ENCODE results near the gene UBN2.
"Not testable (repeated sequence)": the region's sequence is repeated elsewhere in the genome, so short reads cannot be mapped to it uniquely, and the experiment has no call there.

Gene UBN2

DNA sequence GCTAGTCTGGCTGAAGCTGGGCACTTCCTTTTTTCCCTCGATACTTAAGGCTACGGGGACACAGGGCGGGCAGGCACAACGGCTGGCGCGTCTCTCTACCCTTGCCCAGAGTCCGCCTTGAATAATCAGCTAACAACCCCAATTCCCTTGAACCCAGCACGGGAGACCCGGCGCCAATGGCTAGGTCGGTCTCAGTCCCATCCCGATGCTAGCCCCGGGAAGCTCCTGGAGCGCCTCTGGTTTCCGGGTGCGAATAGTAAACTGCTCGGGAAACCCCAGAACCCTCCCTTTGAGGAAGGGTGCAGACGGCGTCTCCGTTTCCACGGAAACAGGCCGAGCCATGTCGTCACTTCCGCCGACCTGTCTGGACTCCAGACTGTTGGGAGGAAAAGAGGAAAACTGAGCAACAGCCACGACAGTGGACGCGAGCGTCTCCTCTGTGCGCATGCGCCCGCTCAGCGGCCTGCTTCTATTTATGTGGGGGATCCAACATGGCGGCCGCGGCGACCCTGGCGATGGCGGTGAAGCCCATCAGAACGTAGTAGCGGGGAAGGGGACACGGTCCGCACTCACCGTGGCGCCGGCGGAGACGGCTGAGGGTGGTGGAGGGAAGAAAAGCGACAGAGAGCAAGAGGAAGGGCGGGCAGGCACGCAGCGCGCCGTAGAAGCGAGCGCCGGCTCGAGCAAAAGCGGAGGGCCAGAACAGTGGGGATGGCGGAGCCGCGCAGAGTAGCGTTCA is at the start of gene UBN2:
Gene UBN2 (plus strand): TSS at position 464 of the 739 bp plus-strand sequence. CDS start 248 bp downstream, at position 712.
- DNase-seq, result peak; percentile 96

DNA sequence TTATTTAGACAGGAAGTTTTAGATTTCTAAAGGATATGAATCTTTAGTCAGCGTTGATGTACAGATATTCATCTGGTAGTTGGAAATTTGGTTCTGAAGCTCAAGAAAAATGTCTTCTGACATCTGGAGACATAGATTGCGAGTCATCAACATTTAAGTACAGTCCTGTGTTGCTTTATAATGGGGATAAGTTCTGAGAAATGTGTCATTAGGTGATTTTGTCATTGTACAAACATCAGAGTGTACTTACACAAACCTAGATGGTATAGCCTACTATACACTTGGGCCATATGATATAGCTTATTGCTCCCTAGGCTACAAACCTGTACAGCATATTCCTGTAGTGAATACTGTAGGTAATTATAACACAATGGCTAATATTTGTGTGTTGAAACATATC is 49.6 kb upstream of the UBN2 start:
- DNase-seq, result no peak

DNA sequence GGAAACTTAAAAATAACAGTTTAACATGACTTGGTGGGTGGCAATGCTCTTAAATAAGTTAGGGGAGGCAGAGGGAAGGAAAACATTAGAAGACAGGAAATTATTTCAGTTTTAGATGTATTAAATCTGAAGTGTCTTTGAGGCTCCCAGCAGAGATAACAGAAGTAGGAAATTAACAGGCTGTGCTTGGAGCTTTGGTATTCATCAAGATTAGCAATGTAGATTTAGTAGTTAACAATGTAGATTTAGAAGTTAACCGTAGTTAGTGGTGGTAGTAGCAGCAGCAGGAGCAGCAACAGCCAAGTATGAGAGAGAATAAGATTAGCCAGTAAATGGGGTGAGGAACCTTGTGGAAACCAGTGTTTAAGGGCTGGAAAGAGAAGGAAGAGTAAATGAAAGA is 48.7 kb upstream of the UBN2 start:
- DNase-seq, result no peak

DNA sequence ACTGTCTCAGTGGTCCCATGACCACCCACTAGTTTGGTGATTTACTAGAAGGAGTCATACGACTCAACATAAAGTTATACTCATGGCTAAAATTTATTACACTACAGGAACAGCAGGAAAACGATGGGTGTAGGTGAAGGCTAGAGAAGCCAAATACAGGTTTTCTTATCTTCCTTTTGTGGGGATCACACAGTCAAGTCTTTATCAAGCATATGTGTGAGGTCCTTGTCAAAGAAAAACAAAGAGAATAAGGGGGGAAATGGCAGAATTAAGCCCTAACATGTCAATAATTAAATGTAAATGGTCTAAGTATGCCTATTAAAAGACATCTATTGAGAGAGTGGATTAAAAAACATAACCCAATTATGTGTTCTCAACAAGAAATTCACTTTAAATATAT is 47.8 kb upstream of the UBN2 start:
- no peak for DNase-seq

DNA sequence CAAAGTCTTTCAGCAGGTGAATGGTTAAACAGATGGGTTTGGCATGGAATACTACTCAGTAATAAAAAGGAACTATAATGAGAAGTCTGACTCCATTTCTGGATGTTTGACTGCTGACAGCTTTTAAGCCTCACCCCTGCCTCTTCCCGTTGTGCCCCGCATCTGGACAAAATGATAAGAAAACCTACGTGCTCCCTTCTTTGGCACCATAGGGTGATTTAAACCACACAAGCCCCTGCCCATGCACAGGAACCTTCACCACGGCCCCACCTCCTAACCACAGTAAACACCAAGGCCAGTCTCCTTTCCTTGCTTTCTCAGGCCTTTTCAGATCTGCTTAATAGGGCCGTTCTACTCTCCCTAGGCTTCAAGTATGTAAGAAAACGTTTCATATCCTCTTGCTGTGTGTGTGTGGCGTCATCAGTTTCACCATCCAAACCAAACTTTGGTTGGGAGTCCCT is 47.1 kb upstream of the UBN2 start:
- DNase-seq, result peak; percentile 39

DNA sequence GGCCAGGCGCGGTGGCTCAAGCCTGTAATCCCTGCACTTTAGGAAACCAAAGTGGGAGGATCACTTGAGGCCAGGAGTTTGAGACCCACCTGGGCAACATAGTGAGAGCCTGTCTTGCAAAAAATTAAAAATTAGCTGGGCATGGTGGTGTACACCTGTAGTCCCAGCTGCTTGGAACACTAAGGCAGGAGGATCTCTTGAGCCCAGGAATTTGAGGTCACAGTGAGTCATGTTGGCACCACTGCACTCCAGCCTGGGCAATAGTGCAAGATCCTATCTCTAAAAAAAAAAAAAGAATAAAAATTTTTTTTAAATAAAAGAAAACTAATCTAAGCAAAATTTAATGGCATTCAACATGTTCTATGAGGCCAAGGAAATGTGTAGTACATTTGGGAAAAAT is 44.9 kb upstream of the UBN2 start:
- DNase-seq, result no peak

DNA sequence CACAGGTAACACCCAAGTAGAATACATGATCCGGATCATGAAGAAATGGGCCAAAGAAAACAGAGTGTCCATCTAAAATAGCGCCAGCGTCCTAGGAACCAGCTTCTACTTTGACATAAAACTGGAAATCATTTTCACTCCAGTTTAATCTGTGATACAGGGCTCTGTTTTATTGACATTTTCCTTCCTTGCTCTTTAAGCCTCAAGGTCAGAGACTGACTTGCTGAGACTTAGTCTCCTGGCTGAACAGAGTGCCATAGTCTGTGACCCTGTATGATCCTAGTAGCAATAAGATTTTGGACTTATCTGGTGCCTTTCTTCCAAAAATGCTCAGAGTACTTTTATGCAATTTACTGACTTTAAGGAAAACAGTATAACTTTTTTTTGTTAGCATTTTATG is 41.7 kb upstream of the UBN2 start:
- no peak for DNase-seq

DNA sequence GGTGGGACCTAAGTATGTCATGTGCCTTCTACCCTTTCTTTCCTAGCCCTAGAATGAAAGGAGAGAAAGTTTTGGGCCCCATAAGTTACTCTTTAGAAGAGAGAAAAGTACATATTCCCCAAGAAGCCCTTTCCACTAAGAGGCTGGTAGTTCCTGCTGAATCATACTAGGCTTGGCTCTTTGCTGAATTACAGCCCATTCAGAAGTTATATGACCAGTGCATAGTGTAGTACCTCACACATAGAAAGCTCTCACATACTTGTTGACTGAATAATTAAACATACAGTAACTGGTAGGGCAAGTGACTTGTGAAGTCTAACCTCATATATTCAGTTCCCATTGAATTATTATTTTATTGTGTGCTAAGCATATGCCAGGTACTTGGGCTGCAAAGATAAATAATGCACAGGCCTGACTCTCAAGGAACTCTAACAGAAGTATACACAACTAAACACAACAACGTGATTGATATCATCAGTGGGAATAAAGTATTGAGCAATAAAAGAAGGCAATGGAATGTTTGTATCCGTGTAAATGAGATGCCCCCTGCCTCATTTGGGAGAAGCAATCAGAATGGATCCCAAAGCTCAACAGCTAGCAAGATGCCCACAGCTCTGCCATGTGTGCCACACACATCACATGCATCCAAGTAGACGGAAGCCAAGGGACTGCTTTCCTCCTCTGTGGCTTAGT is 38.9 kb upstream of the UBN2 start:
- no peak for DNase-seq

DNA sequence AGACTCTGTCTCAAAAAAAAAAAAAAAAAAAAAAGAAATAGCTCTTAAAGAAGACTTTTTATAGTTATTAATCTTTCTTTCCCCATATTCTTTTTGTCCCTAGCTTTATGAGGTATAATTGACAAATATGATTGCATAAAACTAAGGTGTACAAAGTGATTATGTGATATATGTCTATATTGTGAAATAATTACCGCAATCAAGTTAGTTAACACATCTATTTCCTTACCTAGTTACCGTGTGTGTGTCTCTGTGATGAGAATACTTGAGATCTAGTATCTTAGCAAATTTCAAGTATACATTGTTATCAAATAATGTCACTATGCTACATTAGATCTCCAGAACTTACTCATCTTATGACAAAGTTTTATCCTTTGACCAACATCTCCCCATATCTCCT is 30.7 kb upstream of the UBN2 start:
- no peak for DNase-seq

DNA sequence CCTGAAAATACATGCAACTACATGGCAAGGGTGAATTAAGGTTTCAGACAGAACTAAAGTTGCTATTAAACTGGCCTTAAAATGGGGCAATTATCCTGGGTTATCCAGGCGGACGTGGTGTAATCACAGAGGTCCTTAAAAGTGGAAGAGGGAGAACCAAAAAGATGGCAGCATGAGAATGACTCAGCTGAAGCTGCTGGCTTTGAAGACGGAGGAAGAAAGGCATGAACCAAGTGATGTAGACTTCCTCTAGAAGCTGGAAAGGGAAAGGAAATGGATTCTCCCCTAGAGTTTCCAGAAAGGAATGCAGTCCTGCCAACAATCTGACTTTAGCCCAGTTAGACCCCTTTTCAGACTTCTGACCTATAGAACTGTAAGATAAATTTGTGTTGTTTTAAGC is 27.0 kb upstream of the UBN2 start:
- DNase-seq, result no peak

DNA sequence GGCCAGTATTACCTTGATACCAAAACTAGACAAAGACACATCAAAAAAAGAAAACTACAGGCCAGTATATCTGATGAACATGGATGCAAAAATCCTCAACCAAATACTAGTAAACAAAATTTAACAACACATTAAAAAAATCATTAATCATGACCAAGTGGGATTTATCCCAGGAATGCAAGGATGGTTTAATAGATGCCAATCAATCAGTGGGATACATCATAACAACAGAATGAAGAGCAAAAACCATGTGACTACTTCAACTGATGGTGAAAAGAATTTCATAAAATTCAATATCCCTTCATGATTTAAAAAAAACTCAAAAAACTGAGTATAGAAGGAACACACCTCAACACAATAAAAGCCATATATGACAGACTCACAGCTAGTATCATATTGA is 25.2 kb upstream of the UBN2 start:
- DNase-seq, result no peak

DNA sequence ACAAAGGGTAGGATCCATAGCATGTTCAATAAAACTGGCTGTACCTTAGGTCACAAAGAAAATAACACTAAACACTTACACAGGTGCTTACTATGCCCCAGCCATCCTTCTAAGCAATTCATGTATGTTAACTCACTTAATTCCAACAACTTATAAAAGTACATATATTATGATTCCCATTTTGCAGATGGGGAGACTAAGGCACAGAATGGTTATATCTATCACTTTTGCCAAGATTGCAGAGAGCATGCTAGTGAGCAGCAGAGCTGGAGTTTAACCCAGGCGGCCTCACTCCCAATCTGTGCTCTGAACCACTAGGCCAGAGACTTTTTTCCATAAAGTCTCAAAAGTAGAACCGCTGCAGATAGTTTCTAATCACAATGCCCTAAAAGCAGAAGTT is 18.9 kb upstream of the UBN2 start:
- no peak for DNase-seq

DNA sequence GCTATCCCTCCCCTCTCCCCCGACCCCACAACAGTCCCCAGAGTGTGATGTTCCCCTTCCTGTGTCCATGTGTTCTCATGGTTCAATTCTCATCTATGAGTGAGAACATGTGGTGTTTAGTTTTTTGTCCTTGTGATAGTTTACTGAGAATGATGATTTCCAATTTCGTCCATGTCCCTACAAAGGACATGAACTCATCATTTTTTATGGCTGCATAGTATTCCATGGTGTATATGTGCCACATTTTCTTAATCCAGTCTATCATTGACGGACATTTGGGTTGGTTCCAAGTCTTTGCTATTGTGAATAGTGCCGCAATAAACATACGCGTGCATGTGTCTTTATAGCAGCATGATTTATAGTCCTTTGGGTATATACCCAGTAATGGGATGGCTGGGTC is 17.5 kb upstream of the UBN2 start:
- DNase-seq, result not testable (repeated sequence)

DNA sequence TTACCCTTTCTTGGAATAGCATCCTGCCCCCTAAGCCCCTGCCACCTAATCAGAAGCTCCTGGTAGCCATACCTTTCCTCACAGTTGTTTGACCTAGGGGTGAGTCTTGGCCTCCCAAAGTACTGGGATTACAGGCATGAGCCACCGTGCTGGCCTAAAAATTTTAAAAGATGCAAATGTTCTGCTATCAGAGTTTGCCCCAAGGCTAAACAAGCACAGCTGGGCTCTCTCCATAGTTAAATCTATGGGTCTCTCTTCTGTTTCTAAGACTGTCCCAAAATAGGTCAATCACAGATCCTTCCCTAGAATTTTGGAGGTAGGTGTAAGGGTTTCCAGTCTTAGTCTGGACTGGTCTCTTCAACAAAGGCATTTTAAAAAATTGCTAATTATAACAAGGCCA is 12.9 kb upstream of the UBN2 start:
- DNase-seq, result no peak

DNA sequence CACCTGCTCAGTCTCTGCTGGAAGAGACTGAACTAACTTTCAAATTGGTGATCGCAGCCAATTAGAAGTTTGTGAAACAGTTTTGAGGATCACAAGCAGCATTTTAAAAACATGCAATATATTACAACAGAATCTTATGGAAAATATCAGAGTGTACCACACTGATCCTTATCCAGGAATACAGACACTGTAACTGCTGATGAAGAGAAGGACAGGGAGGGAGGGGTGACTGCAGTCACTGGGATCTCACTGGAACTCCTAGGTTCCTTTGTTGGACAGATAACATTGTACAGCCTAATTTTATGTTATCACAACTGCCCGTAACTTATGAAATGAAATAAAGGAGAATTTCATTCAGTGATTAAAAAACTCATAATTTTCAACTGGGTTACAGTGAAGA is 6.8 kb upstream of the UBN2 start:
- no peak for DNase-seq

DNA sequence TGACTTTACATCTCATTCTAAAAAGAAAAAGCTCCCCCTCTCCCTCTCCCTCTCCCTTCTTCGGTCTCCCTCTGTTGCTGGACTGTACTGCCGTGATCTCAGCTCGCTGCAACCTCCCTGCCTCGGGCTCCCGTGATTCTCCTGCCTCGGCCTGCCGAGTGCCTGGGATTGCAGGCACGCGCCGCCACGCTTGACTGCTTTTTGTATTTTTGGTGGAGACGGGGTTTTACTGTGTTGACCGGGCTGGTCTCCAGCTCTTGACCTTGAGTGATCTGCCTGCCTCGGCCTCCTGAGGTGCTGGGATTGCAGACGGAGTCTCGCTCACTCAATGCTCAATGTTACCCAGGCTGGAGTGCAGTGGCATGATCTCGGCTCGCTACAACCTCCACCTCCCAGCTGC is 6.2 kb upstream of the UBN2 start:
- DNase-seq, result not testable (repeated sequence)

DNA sequence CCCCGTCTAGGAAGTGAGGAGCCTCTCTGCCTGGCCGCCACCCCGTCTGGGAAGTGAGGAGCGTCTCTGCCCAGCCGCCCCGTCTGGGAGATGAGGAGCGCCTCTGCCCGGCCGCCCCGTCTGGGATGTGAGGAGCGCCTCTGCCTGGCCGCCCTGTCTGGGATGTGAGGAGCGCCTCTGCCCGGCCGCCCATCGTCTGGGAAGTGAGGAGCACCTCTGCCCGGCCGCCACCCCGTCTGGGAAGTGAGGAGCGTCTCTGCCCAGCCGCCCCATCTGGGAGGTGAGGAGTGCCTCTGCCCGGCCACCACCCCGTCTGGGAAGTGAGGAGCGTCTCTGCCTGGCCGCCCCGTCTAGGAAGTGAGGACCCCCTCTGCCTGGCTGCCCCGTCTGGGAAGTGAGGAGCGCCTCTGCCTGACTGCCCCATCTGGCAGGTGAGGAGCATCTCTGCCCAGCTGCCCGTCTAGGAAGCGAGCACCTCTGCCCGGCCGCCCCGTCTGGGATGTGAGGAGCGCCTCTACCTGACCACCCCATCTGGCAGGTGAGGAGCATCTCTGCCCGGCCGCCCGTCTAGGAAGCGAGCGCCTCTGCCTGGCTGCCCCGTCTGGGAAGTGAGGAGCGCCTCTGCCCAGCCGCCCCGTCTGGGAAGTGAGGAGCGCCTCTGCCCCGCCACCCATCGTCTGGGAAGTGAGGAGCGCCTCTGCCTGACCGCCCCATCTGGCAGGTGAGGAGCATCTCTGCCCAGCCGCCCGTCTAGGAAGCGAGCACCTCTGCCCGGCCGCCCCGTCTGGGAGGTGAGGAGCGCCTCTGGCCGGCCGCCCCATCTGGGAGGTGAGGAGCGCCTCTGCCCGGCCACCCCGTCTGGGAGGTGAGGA is 5.5 kb upstream of the UBN2 start:
- DNase-seq, result not testable (repeated sequence)

DNA sequence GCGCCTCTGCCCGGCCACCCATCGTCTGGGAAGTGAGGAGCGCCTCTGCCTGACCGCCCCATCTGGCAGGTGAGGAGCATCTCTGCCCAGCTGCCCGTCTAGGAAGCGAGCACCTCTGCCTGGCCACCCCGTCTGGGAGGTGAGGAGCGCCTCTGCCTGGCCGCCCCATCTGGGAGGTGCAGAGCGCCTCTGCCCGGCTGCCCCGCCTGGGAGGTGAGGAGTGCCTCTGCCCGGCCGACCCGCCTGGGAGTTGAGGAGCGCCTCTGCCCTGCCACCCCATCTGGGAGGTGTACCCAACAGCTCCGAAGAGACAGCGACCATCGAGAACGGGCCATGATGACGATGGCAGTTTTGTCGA is 4.9 kb upstream of the UBN2 start:
- DNase-seq, result not testable (repeated sequence)

DNA sequence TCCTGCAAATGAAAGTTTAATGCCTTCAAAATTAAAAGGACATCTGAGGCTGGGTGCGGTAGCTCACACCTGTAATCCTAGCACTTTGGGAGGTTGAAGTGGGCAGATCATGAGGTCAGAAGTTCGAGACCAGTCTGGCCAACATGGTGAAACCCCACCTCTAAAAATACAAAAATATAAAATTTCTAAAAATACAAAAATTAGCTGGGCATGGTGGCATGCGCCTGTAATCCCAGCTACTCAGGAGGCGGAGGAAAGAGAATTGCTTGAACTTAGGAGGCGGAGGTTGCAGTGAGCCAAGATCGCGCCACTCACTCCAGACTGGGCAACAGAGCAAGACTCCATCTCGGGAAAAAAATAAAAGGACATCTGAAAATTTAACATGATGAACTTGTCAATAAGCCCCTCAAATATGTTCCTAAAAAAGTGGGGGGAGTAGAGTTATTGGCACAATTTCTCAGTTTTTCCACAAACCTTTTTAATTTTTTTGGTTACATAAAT is 4.0 kb upstream of the UBN2 start:
- not testable (repeated sequence) for DNase-seq

DNA sequence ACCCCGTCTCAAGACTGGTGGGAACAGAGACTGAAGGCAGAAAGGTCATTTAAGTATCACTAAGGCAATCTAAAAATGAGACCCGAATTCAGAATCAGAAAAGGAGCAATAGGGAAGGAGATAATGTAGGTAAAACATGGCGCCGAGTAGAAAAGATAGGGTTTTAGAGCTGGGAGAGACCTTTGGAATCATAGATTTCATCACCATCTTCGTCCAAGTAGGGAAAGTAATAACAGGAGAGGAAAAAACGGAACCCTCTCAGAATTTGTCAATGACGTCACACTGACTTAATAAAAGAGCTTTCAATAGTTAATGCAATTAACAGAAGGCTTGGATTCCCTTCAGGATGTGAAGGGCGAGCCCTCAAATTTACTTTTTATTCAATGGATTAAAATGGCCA is 1.0 kb upstream of the UBN2 start:
- no peak for DNase-seq

DNA sequence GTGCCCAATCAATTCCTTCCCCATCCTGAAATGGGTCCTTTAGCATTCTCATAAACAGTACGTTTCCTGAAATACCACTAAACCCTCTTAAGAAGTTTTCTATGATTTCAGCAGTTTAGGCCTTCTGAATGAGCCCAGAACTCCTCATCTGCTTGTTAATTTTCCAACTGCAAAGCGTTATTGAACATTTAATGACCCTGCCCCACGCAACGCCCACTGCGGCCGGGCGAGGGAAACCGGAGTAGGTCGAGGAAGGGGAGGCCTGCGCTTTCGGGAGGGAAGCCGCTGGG is 608 bp upstream of the UBN2 start:
- no peak for DNase-seq

DNA sequence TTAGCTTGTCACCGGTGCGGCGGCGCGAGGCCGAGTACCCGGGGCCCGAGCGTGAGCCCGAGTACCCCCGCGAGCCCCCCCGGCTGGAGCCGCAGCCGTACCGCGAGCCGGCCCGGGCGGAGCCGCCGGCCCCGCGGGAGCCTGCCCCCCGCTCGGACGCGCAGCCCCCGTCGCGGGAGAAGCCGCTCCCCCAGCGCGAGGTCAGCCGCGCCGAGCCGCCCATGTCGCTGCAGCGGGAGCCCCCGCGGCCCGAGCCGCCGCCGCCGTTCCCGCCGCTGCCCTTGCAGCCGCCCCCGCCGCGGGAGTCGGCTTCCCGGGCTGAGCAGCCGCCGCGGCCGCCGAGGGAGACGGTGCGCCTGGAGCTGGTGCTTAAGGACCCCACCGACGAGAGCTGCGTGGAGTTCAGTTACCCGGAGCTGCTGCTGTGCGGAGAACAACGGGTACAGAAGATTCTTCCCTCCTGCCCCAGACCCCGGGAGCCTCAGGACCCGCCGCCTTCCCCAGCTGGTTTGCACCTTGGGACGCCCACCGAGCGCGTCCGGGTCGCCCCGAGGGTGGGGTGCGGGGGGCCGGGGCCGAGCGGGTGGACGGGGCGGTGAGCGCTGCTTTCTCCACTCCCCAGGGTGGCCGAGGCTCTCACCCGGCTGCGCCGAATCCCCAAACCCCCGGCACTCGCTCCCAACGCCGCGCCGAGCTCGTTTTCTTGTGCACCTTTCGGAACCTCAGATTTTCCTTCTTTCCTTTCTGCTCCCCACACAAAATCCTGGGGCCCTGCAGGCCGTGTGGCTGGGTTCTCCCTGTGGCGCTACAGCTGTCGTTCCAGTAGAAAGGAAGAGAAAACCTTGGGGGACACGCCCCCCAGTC is 708 bp downstream of the UBN2 start:
- no peak for DNase-seq

DNA sequence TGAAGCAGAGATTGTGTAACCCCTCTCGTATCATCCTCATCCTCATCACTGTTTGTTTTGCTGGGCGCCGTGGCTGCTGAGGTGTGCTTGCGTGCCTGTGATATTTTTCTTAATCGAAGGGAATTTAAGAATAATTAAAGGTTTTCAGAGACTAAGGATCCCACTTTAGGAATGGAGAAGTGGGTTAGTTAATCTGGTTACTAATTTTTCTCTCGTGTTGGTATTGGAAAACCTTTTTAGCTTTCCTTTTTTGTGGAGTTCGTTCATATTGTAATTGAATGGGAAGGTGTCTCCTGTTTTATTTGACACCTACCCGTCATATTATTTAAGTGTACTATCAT is 1.3 kb downstream of the UBN2 start:
- no peak for DNase-seq
